ENCODE data around the gene WDR91.

Gene WDR91

GRCh38 chr7:135258585-135258984 lies 47.3 kb upstream of the WDR91 start:
- H3K4me2 ChIP-seq (ENCODE audit: low read length): no peak overlapping the region
- H3K9me3 ChIP-seq (ENCODE audit: low read length): peaks cover 3% of the 10 kb centered on the region
- peaks cover 13% of the 10 kb centered on the region for H3K27me3 ChIP-seq (ENCODE audit: insufficient read depth, low read length)
- H3K9me2 ChIP-seq (ENCODE audit: low read depth, low read length): no peaks in the 10 kb centered on the region
- no peaks in the 10 kb centered on the region for H3K36me3 ChIP-seq (ENCODE audit: insufficient read depth, low read length)
- H2AFZ ChIP-seq (ENCODE audit: low read length): no peak overlapping the region
- no peaks in the 10 kb centered on the region for H4K20me1 ChIP-seq (ENCODE audit: insufficient read depth, low read length)
- no peaks in the 10 kb centered on the region for H3K79me2 ChIP-seq (ENCODE audit: insufficient read depth, low read length)
- no peak overlapping the region for H3K9ac ChIP-seq (ENCODE audit: low read length)
- H3K4me1 ChIP-seq (ENCODE audit: insufficient read depth, low read length, severe bottlenecking): no peaks in the 10 kb centered on the region
- TF ChIP-seq CTCF (IDR thresholded peaks at IDR 0.05; ENCODE audit: low read length) (no peak), EZH2 (IDR thresholded peaks at IDR 0.05; ENCODE audit: borderline replicate concordance, low read length) (no peak)
- H3K27ac ChIP-seq (ENCODE audit: low read depth, low read length, poor library complexity, severe bottlenecking): no peak overlapping the region
- no peaks in the 10 kb centered on the region for H3F3A ChIP-seq (ENCODE audit: insufficient read depth, low read length)
- no peak overlapping the region for H3K4me3 ChIP-seq (ENCODE audit: low read depth, low read length, poor library complexity, severe bottlenecking)

- Histone ChIP-seq H3K9ac (ENCODE audit: low read length) (no peak overlapping the region), H3K4me2 (ENCODE audit: low read length) (no peak overlapping the region), H4K20me1 (ENCODE audit: insufficient read depth, low read length) (no peaks in the 10 kb centered on the region), H3K27me3 (ENCODE audit: insufficient read depth, low read length) (peaks cover 8% of the 10 kb centered on the region), H3K9me2 (ENCODE audit: low read depth, low read length) (no peaks in the 10 kb centered on the region), H3K4me3 (ENCODE audit: low read depth, low read length, poor library complexity, severe bottlenecking) (no peak overlapping the region), H3K36me3 (ENCODE audit: insufficient read depth, low read length) (no peaks in the 10 kb centered on the region), H3K4me1 (ENCODE audit: insufficient read depth, low read length, severe bottlenecking) (no peaks in the 10 kb centered on the region), H2AFZ (ENCODE audit: low read length) (no peak overlapping the region), H3K79me2 (ENCODE audit: insufficient read depth, low read length) (no peaks in the 10 kb centered on the region), H3F3A (ENCODE audit: insufficient read depth, low read length) (no peaks in the 10 kb centered on the region), H3K27ac (ENCODE audit: low read depth, low read length, poor library complexity, severe bottlenecking) (no peak overlapping the region), H3K9me3 (ENCODE audit: low read length) (no peaks in the 10 kb centered on the region)
- TF ChIP-seq CTCF (IDR thresholded peaks at IDR 0.05; ENCODE audit: low read length) (no peak), EZH2 (IDR thresholded peaks at IDR 0.05; ENCODE audit: borderline replicate concordance, low read length) (no peak)
Observed at GRCh38 chr7:135257790-135258189, 46.5 kb upstream of the WDR91 start.

- Histone ChIP-seq H4K20me1 (ENCODE audit: insufficient read depth, low read length) (no peaks in the 10 kb centered on the region), H3K4me2 (ENCODE audit: low read length) (no peak overlapping the region), H3K9me3 (ENCODE audit: low read length) (no peaks in the 10 kb centered on the region), H3K36me3 (ENCODE audit: insufficient read depth, low read length) (no peaks in the 10 kb centered on the region), H3K4me3 (ENCODE audit: low read depth, low read length, poor library complexity, severe bottlenecking) (no peak overlapping the region), H3K79me2 (ENCODE audit: insufficient read depth, low read length) (no peaks in the 10 kb centered on the region), H3K27ac (ENCODE audit: low read depth, low read length, poor library complexity, severe bottlenecking) (no peak overlapping the region), H2AFZ (ENCODE audit: low read length) (no peak overlapping the region), H3K4me1 (ENCODE audit: insufficient read depth, low read length, severe bottlenecking) (no peaks in the 10 kb centered on the region), H3K27me3 (ENCODE audit: insufficient read depth, low read length) (peaks cover 7% of the 10 kb centered on the region; the same call in 1 of the 2 replicates), H3F3A (ENCODE audit: insufficient read depth, low read length) (no peaks in the 10 kb centered on the region), H3K9me2 (ENCODE audit: low read depth, low read length) (no peaks in the 10 kb centered on the region), H3K9ac (ENCODE audit: low read length) (no peak overlapping the region)
- TF ChIP-seq CTCF (IDR thresholded peaks at IDR 0.05; ENCODE audit: low read length) (no peak), EZH2 (IDR thresholded peaks at IDR 0.05; ENCODE audit: borderline replicate concordance, low read length) (no peak)
Observed at GRCh38 chr7:135253851-135254771, 42.8 kb upstream of the WDR91 start.

Data from OCI-LY1 (cell line).